NCI-H2029 (cell line): ENCODE results near the gene TTC19.
"Not testable (repeated sequence)": the region's sequence is repeated elsewhere in the genome, so short reads cannot be mapped to it uniquely, and the experiment has no call there.

Experiments used
- DNase-seq: peaks from one replicate; lab custom pipeline; 2025; lab: John Stamatoyannopoulos, UW

Gene TTC19

GRCh38 chr17:15972497-15972951 is 27.1 kb upstream of the TTC19 start:
- DNase-seq, result no peak

- no peak for DNase-seq
Measured at GRCh38 chr17:15973016-15973415, 26.6 kb upstream of the TTC19 start.

- no peak for DNase-seq
Measured at GRCh38 chr17:15973834-15974233, 25.8 kb upstream of the TTC19 start.

- no peak for DNase-seq
Measured at GRCh38 chr17:15977894-15978293, 21.7 kb upstream of the TTC19 start.

- no peak for DNase-seq
Measured at GRCh38 chr17:15978606-15979005, 21.0 kb upstream of the TTC19 start.

- DNase-seq, result not testable (repeated sequence)
Measured at GRCh38 chr17:15979013-15979412, 20.6 kb upstream of the TTC19 start.

- DNase-seq, result no peak
Measured at GRCh38 chr17:15981208-15981607, 18.4 kb upstream of the TTC19 start.

- DNase-seq, result no peak
Measured at GRCh38 chr17:15981646-15982580, 17.7 kb upstream of the TTC19 start.

GRCh38 chr17:15996322-15996721 is 3.3 kb upstream of the TTC19 start:
- DNase-seq, result no peak

GRCh38 chr17:15998031-15998562 is 1.5 kb upstream of the TTC19 start:
- DNase-seq, result no peak

GRCh38 chr17:15999974-16000827 is 577 bp downstream of the TTC19 start:
- no peak for DNase-seq

- no peak for DNase-seq
Measured at GRCh38 chr17:16001226-16001897, 1.7 kb downstream of the TTC19 start.

GRCh38 chr17:16002708-16003260 is 3.2 kb downstream of the TTC19 start:
- DNase-seq, result no peak

GRCh38 chr17:16003841-16004240 is 4.2 kb downstream of the TTC19 start:
- no peak for DNase-seq

- DNase-seq, result no peak
Measured at GRCh38 chr17:16005636-16006035, 6.0 kb downstream of the TTC19 start.

GRCh38 chr17:16007439-16007838 is 7.8 kb downstream of the TTC19 start:
- DNase-seq, result no peak

GRCh38 chr17:16013943-16014407 is 14.4 kb downstream of the TTC19 start:
- DNase-seq, result no peak

GRCh38 chr17:16019347-16019746 is 19.7 kb downstream of the TTC19 start:
- DNase-seq, result no peak

- DNase-seq, result no peak
Measured at GRCh38 chr17:16023881-16024280, 24.3 kb downstream of the TTC19 start.

- no peak for DNase-seq
Measured at GRCh38 chr17:16025202-16025601, 25.6 kb downstream of the TTC19 start.

- no peak for DNase-seq
Measured at GRCh38 chr17:16026895-16027294, 27.3 kb downstream of the TTC19 start.
